LNCaP clone FGC (cell line): ENCODE results near the gene IGF2.

Experiments
- DNase-seq: peaks from one replicate; pipeline ENCODE4 v3.0.0-alpha.2; 2011; ENCODE audit warnings: low read depth
- H3K4me3 ChIP-seq: 2 replicates; pipeline ENCODE4 v1.5.1; 2011; ENCODE audit warnings: mild to moderate bottlenecking, low read depth, low read length, control low read depth
- TF ChIP-seq, protein P1 (sequence below): IDR thresholded peaks from 2 replicates; pipeline ENCODE4 v1.5.1; 2012; ENCODE audit warnings: mild to moderate bottlenecking; ENCODE audit not compliant: control insufficient read depth, insufficient read depth; ENCODE audit errors: extremely low read depth

Gene IGF2

DNA sequence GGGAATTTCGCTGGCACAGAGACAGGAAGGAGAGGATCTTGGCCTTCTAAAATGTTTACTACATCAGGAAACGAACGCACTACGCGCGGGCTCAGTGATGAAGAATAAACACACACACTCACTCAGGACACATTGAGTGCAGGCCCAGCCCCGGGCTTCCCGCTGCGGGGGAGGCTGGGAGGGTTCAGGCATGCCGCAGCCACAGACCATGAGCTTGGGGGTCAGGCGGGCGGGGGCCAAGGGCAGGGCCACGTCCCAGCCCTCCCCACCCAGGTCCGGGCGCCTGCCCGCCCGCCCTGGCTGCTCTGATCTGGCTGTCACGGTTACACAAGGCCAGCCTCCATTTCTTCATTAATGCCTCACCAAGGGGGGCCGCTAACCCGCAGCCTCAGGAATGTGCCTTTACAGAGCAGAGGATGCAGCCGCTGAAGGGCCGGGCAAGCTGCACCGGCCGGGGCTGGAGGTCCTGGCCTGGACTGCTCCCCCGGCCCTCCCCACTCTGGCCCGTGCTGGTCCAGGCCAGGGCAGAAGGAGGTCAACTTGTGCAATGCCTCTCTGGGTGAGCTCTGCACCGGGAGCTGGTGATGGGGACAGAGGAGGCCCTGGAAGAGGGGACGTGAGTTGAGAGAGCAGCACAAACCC, 41.7 kb downstream of the IGF2 start:
- no peak for DNase-seq
- H3K4me3 ChIP-seq = no peak overlapping the region
- TF ChIP-seq, protein P1, sequence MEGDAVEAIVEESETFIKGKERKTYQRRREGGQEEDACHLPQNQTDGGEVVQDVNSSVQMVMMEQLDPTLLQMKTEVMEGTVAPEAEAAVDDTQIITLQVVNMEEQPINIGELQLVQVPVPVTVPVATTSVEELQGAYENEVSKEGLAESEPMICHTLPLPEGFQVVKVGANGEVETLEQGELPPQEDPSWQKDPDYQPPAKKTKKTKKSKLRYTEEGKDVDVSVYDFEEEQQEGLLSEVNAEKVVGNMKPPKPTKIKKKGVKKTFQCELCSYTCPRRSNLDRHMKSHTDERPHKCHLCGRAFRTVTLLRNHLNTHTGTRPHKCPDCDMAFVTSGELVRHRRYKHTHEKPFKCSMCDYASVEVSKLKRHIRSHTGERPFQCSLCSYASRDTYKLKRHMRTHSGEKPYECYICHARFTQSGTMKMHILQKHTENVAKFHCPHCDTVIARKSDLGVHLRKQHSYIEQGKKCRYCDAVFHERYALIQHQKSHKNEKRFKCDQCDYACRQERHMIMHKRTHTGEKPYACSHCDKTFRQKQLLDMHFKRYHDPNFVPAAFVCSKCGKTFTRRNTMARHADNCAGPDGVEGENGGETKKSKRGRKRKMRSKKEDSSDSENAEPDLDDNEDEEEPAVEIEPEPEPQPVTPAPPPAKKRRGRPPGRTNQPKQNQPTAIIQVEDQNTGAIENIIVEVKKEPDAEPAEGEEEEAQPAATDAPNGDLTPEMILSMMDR = no peak

- no peak overlapping the region for H3K4me3 ChIP-seq
- no peak for DNase-seq
- TF ChIP-seq, protein P1 = no peak
These were observed 42.3 kb downstream of the IGF2 start for GRCh38 chr11:2096919-2097301.

GRCh38 chr11:2096011-2096918, 42.9 kb downstream of the IGF2 start:
- TF ChIP-seq, protein P1 = no peak
- no peak for DNase-seq
- no peak overlapping the region for H3K4me3 ChIP-seq

GRCh38 chr11:2095542-2095941, 43.6 kb downstream of the IGF2 start:
- H3K4me3 ChIP-seq = no peak overlapping the region
- TF ChIP-seq, protein P1 = no peak

DNA sequence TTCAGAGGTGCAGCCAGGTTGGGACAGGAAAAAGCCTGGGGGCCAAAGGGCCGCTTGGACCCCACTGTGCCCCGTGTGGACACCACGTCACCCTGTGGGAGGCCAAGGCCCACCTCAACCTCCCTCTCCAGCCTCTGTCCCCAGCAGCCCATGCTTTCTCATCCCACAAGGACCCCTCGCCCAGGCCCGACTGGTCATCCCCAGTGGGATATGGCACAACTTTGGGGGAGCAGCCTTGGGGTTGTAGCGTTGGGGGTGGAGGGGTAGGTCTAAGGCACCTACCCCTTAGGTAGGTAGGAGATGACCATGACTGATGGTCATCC, 44.0 kb downstream of the IGF2 start:
- TF ChIP-seq, protein P1 = no peak
- H3K4me3 ChIP-seq = no peak overlapping the region
- no peak for DNase-seq

More at GRCh38 chr11:2095542-2095941, 43.6 kb downstream of the IGF2 start:
- no peak for DNase-seq

- TF ChIP-seq, protein P1 = no peak
- no peak overlapping the region for H3K4me3 ChIP-seq
- DNase-seq = no peak
These were observed 44.6 kb downstream of the IGF2 start for GRCh38 chr11:2094354-2095197.
